Prostate gland (tissue), 2 donors: Measurements from ENCODE around the gene SLFN12.

Experiments used
- POLR2AphosphoS5 ChIP-seq: sonication (generic); formaldehyde crosslinking; IDR thresholded peaks from one replicate; pipeline ENCODE4 v1.6.1; 2017; ENCODE audit warnings: antibody characterized with exemption
- TF ChIP-seq, protein P1 (sequence below), 4 experiments: fragments of 200-600 bp in 2 of 4; fragments of 450-650 bp in 2 of 4; sonication (generic) in 2 of 4; IDR thresholded peaks; 1 replicate in 3 of 4; 2 replicates in 1 of 4; pipeline ENCODE4 v1.5.1; 2016 to 2019; ENCODE audit warnings: antibody characterized with exemption in 4 of 4, mild to moderate bottlenecking in 2 of 4, moderate library complexity in 2 of 4

DNA sequence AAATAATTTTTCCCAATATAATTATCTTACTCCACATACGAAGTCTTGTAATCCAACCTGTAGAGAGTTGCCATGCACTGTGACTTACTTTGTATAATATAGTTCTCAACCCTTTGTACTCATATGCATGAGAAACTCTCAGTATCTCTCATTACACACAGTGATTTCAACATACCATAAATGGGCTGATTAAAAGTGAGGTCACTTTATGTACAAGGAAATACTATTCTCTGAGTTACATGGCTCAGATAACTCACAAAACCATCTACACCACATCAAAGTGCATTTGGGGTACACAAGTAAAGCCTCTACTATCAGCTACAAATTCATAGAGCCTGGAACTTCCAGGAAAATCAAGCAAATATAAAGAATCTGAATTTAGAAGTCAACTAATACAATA, 27.9 kb downstream of the SLFN12 start:
- TF ChIP-seq, protein P1, sequence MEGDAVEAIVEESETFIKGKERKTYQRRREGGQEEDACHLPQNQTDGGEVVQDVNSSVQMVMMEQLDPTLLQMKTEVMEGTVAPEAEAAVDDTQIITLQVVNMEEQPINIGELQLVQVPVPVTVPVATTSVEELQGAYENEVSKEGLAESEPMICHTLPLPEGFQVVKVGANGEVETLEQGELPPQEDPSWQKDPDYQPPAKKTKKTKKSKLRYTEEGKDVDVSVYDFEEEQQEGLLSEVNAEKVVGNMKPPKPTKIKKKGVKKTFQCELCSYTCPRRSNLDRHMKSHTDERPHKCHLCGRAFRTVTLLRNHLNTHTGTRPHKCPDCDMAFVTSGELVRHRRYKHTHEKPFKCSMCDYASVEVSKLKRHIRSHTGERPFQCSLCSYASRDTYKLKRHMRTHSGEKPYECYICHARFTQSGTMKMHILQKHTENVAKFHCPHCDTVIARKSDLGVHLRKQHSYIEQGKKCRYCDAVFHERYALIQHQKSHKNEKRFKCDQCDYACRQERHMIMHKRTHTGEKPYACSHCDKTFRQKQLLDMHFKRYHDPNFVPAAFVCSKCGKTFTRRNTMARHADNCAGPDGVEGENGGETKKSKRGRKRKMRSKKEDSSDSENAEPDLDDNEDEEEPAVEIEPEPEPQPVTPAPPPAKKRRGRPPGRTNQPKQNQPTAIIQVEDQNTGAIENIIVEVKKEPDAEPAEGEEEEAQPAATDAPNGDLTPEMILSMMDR (IDR thresholded peaks at IDR 0.05): no peak
- TF ChIP-seq POLR2AphosphoS5: no peak
